ENCODE data around the gene STK4.
A peak's percentile ranks its signal among the peaks of the same experiment; 100 is the strongest.

The STK4 gene

GRCh38 chr20:44966030-44966961 lies at the start of gene STK4:
STK4 (plus strand) TSS chr20:44966512; CDS start chr20:44966569, 57 bp downstream.
- peak; percentile 95 to 96 for DNase-seq

- no peak for DNase-seq
Observed at GRCh38 chr20:44916586-44916985, 49.7 kb upstream of the STK4 start.

- no peak for DNase-seq
Observed at GRCh38 chr20:44917399-44917798, 48.9 kb upstream of the STK4 start.

- DNase-seq: no peak
Observed at GRCh38 chr20:44918342-44918741, 48.0 kb upstream of the STK4 start.

GRCh38 chr20:44918761-44919160 lies 47.6 kb upstream of the STK4 start:
- DNase-seq: no peak

GRCh38 chr20:44921447-44921846 lies 44.9 kb upstream of the STK4 start:
- no peak for DNase-seq

GRCh38 chr20:44924541-44924940 lies 41.8 kb upstream of the STK4 start:
- no peak for DNase-seq

GRCh38 chr20:44928595-44928994 lies 37.7 kb upstream of the STK4 start:
- DNase-seq: no peak

- DNase-seq: no peak
Observed at GRCh38 chr20:44930517-44931168, 35.7 kb upstream of the STK4 start.

- DNase-seq: no peak
Observed at GRCh38 chr20:44931911-44932310, 34.4 kb upstream of the STK4 start.

- no peak for DNase-seq
Observed at GRCh38 chr20:44932916-44933315, 33.4 kb upstream of the STK4 start.

- no peak for DNase-seq
Observed at GRCh38 chr20:44936510-44936909, 29.8 kb upstream of the STK4 start.

GRCh38 chr20:44938637-44939036 lies 27.7 kb upstream of the STK4 start:
- DNase-seq: no peak

GRCh38 chr20:44941120-44941691 lies 25.1 kb upstream of the STK4 start:
- DNase-seq: no peak

GRCh38 chr20:44942264-44942973 lies 23.9 kb upstream of the STK4 start:
- DNase-seq: no peak

GRCh38 chr20:44943828-44944227 lies 22.5 kb upstream of the STK4 start:
- no peak for DNase-seq

- DNase-seq: no peak
Observed at GRCh38 chr20:44945261-44945660, 21.1 kb upstream of the STK4 start.

GRCh38 chr20:44946271-44946852 lies 19.9 kb upstream of the STK4 start:
- DNase-seq: no peak

- no peak for DNase-seq
Observed at GRCh38 chr20:44948107-44948506, 18.2 kb upstream of the STK4 start.

GRCh38 chr20:44948513-44948912 lies 17.8 kb upstream of the STK4 start:
- DNase-seq: no peak

- DNase-seq: no peak
Observed at GRCh38 chr20:44950368-44950767, 15.9 kb upstream of the STK4 start.

- DNase-seq: no peak
Observed at GRCh38 chr20:44952731-44953130, 13.6 kb upstream of the STK4 start.

- DNase-seq: no peak
Observed at GRCh38 chr20:44954211-44954610, 12.1 kb upstream of the STK4 start.
